ENCODE data around the gene VEGFD. TPM values are rescaled to one million over a fixed set of nuclear protein-coding genes. Genes with fewer than 3 reads are reported as not detected.

VEGFD gene
- polyA plus RNA-seq (ENCODE audit: insufficient read length in 4 of 4), result under 1 TPM; 0.22 to 0.58 (median 0.50) TPM

- no peak for DNase-seq (ENCODE audit: low read depth in 4 of 4, low spot score in 3 of 4)
Observed at GRCh38 chrX:15384304-15384703, at the start of gene VEGFD. Gene VEGFD (minus strand): TSS chrX:15384413. CDS start chrX:15383946, 467 bp downstream.

- no peak for DNase-seq (ENCODE audit: low read depth in 4 of 4, low spot score in 3 of 4)
Observed at GRCh38 chrX:15430584-15430983, 46.4 kb upstream of the VEGFD start.

GRCh38 chrX:15430076-15430475, 45.9 kb upstream of the VEGFD start:
- DNase-seq (ENCODE audit: low read depth in 4 of 4, low spot score in 3 of 4), result no peak

GRCh38 chrX:15425024-15425423, 40.8 kb upstream of the VEGFD start:
- no peak for DNase-seq (ENCODE audit: low read depth in 4 of 4, low spot score in 3 of 4)

GRCh38 chrX:15418707-15419181, 34.5 kb upstream of the VEGFD start:
- no peak for DNase-seq (ENCODE audit: low read depth in 4 of 4, low spot score in 3 of 4)

GRCh38 chrX:15418041-15418706, 34.0 kb upstream of the VEGFD start:
- DNase-seq (ENCODE audit: low read depth in 4 of 4, low spot score in 3 of 4), result no peak

GRCh38 chrX:15416133-15416993, 32.1 kb upstream of the VEGFD start:
- DNase-seq (ENCODE audit: low read depth in 4 of 4, low spot score in 3 of 4), result no peak

- no peak for DNase-seq (ENCODE audit: low read depth in 4 of 4, low spot score in 3 of 4)
Observed at GRCh38 chrX:15413101-15413500, 28.9 kb upstream of the VEGFD start.

- DNase-seq (ENCODE audit: low read depth in 4 of 4, low spot score in 3 of 4), result no peak
Observed at GRCh38 chrX:15410947-15411346, 26.7 kb upstream of the VEGFD start.

- DNase-seq (ENCODE audit: low read depth in 4 of 4, low spot score in 3 of 4), result no peak
Observed at GRCh38 chrX:15410430-15410829, 26.2 kb upstream of the VEGFD start.

GRCh38 chrX:15405846-15406245, 21.6 kb upstream of the VEGFD start:
- DNase-seq (ENCODE audit: low read depth in 4 of 4, low spot score in 3 of 4), result no peak

- no peak for DNase-seq (ENCODE audit: low read depth in 4 of 4, low spot score in 3 of 4)
Observed at GRCh38 chrX:15404401-15405096, 20.3 kb upstream of the VEGFD start.

- DNase-seq (ENCODE audit: low read depth in 4 of 4, low spot score in 3 of 4), result no peak
Observed at GRCh38 chrX:15401378-15401777, 17.2 kb upstream of the VEGFD start.

GRCh38 chrX:15399962-15400391, 15.8 kb upstream of the VEGFD start:
- DNase-seq (ENCODE audit: low read depth in 4 of 4, low spot score in 3 of 4), result no peak

- DNase-seq (ENCODE audit: low read depth in 4 of 4, low spot score in 3 of 4), result no peak
Observed at GRCh38 chrX:15398874-15399273, 14.7 kb upstream of the VEGFD start.

- no peak for DNase-seq (ENCODE audit: low read depth in 4 of 4, low spot score in 3 of 4)
Observed at GRCh38 chrX:15395789-15396188, 11.6 kb upstream of the VEGFD start.

- DNase-seq (ENCODE audit: low read depth in 4 of 4, low spot score in 3 of 4), result no peak
Observed at GRCh38 chrX:15391850-15392249, 7.6 kb upstream of the VEGFD start.

- DNase-seq (ENCODE audit: low read depth in 4 of 4, low spot score in 3 of 4), result no peak
Observed at GRCh38 chrX:15382813-15383212, 1.4 kb downstream of the VEGFD start.

GRCh38 chrX:15376956-15377355, 7.3 kb downstream of the VEGFD start:
- no peak for DNase-seq (ENCODE audit: low read depth in 4 of 4, low spot score in 3 of 4)

GRCh38 chrX:15373976-15374375, 10.2 kb downstream of the VEGFD start:
- DNase-seq (ENCODE audit: low read depth in 4 of 4, low spot score in 3 of 4), result no peak

Measured in right renal pelvis (tissue), 4 donors.